ENCODE data around the gene AP3S1.

- peak in 1 of 6 experiments; percentile 18 for TF ChIP-seq CTCF (IDR thresholded peaks at IDR 0.05)
- peak in 3 of 4 donors; percentile 73 to 78 (median 78) for TF ChIP-seq POLR2A (IDR thresholded peaks at IDR 0.05)
These were observed at the start of gene AP3S1, which contains the start of gene ATG12 for GRCh38 chr5:115841382-115842088.
